Measurements from ENCODE around the gene AATK.

AATK gene

GRCh38 chr17:81108220-81108619 lies 57.8 kb downstream of the AATK start:
- CTCF ChIA-PET: interaction anchor here (1.0 to 4.1 kb wide), 4 partner anchors 9 to 84 kb away, joined by 3 to 21 read pairs (median 6); no protein-coding TSS in a partner anchor
- no peak for DNase-seq (ENCODE audit: low read depth, low spot score)
- H3K4me3 ChIP-seq (ENCODE audit: low read depth, low read length): no peak overlapping the region
- POLR2A ChIA-PET: no interaction called here
- TF ChIP-seq CTCF (IDR thresholded peaks at IDR 0.05; ENCODE audit: insufficient read depth, low read length, missing control alignments): no peak

GRCh38 chr17:81106716-81107115 lies 59.3 kb downstream of the AATK start:
- ChIA-PET POLR2A (no interaction called here), CTCF (interaction anchor here (0.8 to 5.7 kb wide), 3 partner anchors 8 to 83 kb away, joined by 4 to 118 read pairs (median 8); no protein-coding TSS in a partner anchor)
- H3K4me3 ChIP-seq (ENCODE audit: low read depth, low read length): no peak overlapping the region
- no peak for TF ChIP-seq CTCF (IDR thresholded peaks at IDR 0.05; ENCODE audit: insufficient read depth, low read length, missing control alignments)
- DNase-seq (ENCODE audit: low read depth, low spot score): no peak

- ChIA-PET POLR2A (no interaction called here), CTCF (interaction anchor here (1.0 to 5.7 kb wide), 17 partner anchors 8 to 676 kb away, joined by 3 to 118 read pairs (median 7); partner anchors contain the start of gene CHMP6)
- TF ChIP-seq CTCF (IDR thresholded peaks at IDR 0.05; ENCODE audit: insufficient read depth, low read length, missing control alignments): no peak
- H3K4me3 ChIP-seq (ENCODE audit: low read depth, low read length): no peak overlapping the region
- DNase-seq (ENCODE audit: low read depth, low spot score): no peak
Measured at GRCh38 chr17:81103379-81103778, 62.6 kb downstream of the AATK start.

- DNase-seq (ENCODE audit: low read depth, low spot score): no peak
- no peak overlapping the region for H3K4me3 ChIP-seq (ENCODE audit: low read depth, low read length)
- ChIA-PET CTCF (interaction anchor here (1.0 to 5.7 kb wide), 34 partner anchors 8 to 687 kb away, joined by 3 to 118 read pairs (median 7); partner anchors contain the start of genes CHMP6 and ENDOV), POLR2A (no interaction called here)
- no peak for TF ChIP-seq CTCF (IDR thresholded peaks at IDR 0.05; ENCODE audit: insufficient read depth, low read length, missing control alignments)
Measured at GRCh38 chr17:81102869-81103268, 63.2 kb downstream of the AATK start.

- CTCF ChIA-PET: interaction anchor here (0.7 to 5.7 kb wide), 37 partner anchors 8 to 687 kb away, joined by 3 to 118 read pairs (median 7); partner anchors contain the start of genes CHMP6 and ENDOV
- POLR2A ChIA-PET: no interaction called here
- DNase-seq (ENCODE audit: low read depth, low spot score): no peak
- no peak overlapping the region for H3K4me3 ChIP-seq (ENCODE audit: low read depth, low read length)
- no peak for TF ChIP-seq CTCF (IDR thresholded peaks at IDR 0.05; ENCODE audit: insufficient read depth, low read length, missing control alignments)
Measured at GRCh38 chr17:81102352-81102751, 63.7 kb downstream of the AATK start.

- ChIA-PET POLR2A (no interaction called here), CTCF (interaction anchor here (0.7 to 5.7 kb wide), 37 partner anchors 8 to 686 kb away, joined by 3 to 118 read pairs (median 7); partner anchors contain the start of genes CHMP6 and ENDOV)
- H3K4me3 ChIP-seq (ENCODE audit: low read depth, low read length): no peak overlapping the region
- TF ChIP-seq CTCF (IDR thresholded peaks at IDR 0.05; ENCODE audit: insufficient read depth, low read length, missing control alignments): peak; percentile 100
- no peak for DNase-seq (ENCODE audit: low read depth, low spot score)
Measured at GRCh38 chr17:81101614-81102306, 64.3 kb downstream of the AATK start.
